ENCODE measurements around the gene FAM184B.

The FAM184B gene

DNA sequence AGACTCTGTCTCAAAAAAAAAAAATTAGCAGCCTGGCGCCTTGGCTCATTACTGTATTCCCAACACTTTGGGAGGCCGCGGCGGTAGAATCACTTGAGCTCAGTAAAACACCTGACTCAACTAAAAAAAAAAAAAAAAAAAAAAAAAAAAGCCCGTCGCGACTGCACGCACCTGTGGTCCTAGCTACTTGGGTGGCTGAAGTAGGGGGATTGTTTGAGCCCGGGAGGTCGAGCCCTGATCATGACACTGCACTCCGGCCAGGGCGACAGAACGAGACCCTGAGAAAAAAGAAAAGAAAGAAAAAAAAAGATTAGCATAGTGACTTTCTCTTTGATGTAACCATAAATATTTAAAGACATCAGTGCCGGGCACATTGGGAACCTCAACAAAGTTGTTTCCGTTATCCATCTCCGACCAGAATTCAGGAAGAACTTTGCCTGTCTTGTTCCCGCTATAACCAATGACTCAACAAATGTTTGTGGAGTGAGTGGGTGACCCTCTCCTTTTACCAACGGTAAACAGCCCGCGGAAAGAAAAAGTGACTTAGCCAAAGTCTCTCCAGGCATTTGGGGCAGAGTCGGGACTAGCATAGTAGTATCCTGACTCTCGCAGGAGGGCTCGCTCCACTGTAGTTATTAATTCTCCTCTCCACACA, 167.5 kb downstream of the FAM184B start:
- peak overlapping the region; percentile 88 for H3K4me3 ChIP-seq (ENCODE audit: low read length)
- no peaks in the 10 kb centered on the region for H3K9me2 ChIP-seq (replicated peaks; ENCODE audit: insufficient read depth, low read length)
- H3K9me3 ChIP-seq (replicated peaks; ENCODE audit: insufficient read depth, low read length), result no peaks in the 10 kb centered on the region
- H3K79me2 ChIP-seq (ENCODE audit: low read length), result peaks cover 45% of the 10 kb centered on the region
- TF ChIP-seq EZH2 (optimal IDR thresholded peaks at IDR 0.05; ENCODE audit: low read depth, low read length) (no peak), EZH2phosphoT487 (IDR thresholded peaks at IDR 0.05; ENCODE audit: low read length) (no peak)
- TF ChIP-seq, protein P1, sequence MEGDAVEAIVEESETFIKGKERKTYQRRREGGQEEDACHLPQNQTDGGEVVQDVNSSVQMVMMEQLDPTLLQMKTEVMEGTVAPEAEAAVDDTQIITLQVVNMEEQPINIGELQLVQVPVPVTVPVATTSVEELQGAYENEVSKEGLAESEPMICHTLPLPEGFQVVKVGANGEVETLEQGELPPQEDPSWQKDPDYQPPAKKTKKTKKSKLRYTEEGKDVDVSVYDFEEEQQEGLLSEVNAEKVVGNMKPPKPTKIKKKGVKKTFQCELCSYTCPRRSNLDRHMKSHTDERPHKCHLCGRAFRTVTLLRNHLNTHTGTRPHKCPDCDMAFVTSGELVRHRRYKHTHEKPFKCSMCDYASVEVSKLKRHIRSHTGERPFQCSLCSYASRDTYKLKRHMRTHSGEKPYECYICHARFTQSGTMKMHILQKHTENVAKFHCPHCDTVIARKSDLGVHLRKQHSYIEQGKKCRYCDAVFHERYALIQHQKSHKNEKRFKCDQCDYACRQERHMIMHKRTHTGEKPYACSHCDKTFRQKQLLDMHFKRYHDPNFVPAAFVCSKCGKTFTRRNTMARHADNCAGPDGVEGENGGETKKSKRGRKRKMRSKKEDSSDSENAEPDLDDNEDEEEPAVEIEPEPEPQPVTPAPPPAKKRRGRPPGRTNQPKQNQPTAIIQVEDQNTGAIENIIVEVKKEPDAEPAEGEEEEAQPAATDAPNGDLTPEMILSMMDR (IDR thresholded peaks at IDR 0.05; ENCODE audit: low read length), result no peak
- peaks cover 5% of the 10 kb centered on the region; the same call in 1 of the 2 replicates for H3F3A ChIP-seq (ENCODE audit: insufficient read depth, low read length)
- H3K9ac ChIP-seq (ENCODE audit: low read length), result peak overlapping the region; percentile 87
- H4K20me1 ChIP-seq (ENCODE audit: insufficient read depth, low read length), result 0 out of 2 replicates have a peak, but pooled peaks cover 4% of the 10 kb centered on the region
- H3K27me3 ChIP-seq (replicated peaks; ENCODE audit: insufficient read depth, low read length), result no peaks in the 10 kb centered on the region
- H3K27ac ChIP-seq (ENCODE audit: low read length), result peak overlapping the region; percentile 44; the same call in 1 of the 2 replicates
- DNase-seq, result peak; percentile 27
- H3K4me1 ChIP-seq (ENCODE audit: low read length), result 0 out of 2 replicates have a peak, but pooled peaks cover 9% of the 10 kb centered on the region
- peak overlapping the region; percentile 55 for H3K4me2 ChIP-seq (ENCODE audit: low read depth, low read length)
- H2AFZ ChIP-seq (ENCODE audit: low read length), result peak overlapping the region; percentile 83
- 0 out of 2 replicates have a peak, but pooled peaks cover under 1% of the 10 kb centered on the region for H3K36me3 ChIP-seq (replicated peaks; ENCODE audit: insufficient read depth, low read length)

GRCh38 chr4:17605236-17605635, 176.2 kb downstream of the FAM184B start:
- no peaks in the 10 kb centered on the region for H3F3A ChIP-seq (ENCODE audit: insufficient read depth, low read length)
- DNase-seq, result no peak
- H2AFZ ChIP-seq (ENCODE audit: low read length), result no peak overlapping the region
- no peak overlapping the region for H3K27ac ChIP-seq (ENCODE audit: low read length)
- no peak overlapping the region for H3K4me2 ChIP-seq (ENCODE audit: low read depth, low read length)
- no peak overlapping the region for H3K9ac ChIP-seq (ENCODE audit: low read length)
- H3K4me3 ChIP-seq (ENCODE audit: low read length), result no peak overlapping the region
- no peaks in the 10 kb centered on the region for H3K79me2 ChIP-seq (ENCODE audit: low read length)
- H3K9me3 ChIP-seq (replicated peaks; ENCODE audit: insufficient read depth, low read length), result no peaks in the 10 kb centered on the region
- no peaks in the 10 kb centered on the region for H3K4me1 ChIP-seq (ENCODE audit: low read length)
- no peaks in the 10 kb centered on the region for H3K27me3 ChIP-seq (replicated peaks; ENCODE audit: insufficient read depth, low read length)
- H3K36me3 ChIP-seq (replicated peaks; ENCODE audit: insufficient read depth, low read length), result no peaks in the 10 kb centered on the region; the same call in 1 of the 2 replicates
- H4K20me1 ChIP-seq (ENCODE audit: insufficient read depth, low read length), result no peaks in the 10 kb centered on the region
- TF ChIP-seq EZH2phosphoT487 (IDR thresholded peaks at IDR 0.05; ENCODE audit: low read length), result no peak
- no peak for TF ChIP-seq EZH2 (optimal IDR thresholded peaks at IDR 0.05; ENCODE audit: low read depth, low read length)
- TF ChIP-seq, protein P1 (IDR thresholded peaks at IDR 0.05; ENCODE audit: low read length), result no peak
- no peaks in the 10 kb centered on the region for H3K9me2 ChIP-seq (replicated peaks; ENCODE audit: insufficient read depth, low read length)

- no peak overlapping the region for H3K27ac ChIP-seq (ENCODE audit: low read length)
These were observed 181.6 kb downstream of the FAM184B start for GRCh38 chr4:17599826-17600225.

More at GRCh38 chr4:17599826-17600225, 181.6 kb downstream of the FAM184B start:
- H3K36me3 ChIP-seq (replicated peaks; ENCODE audit: insufficient read depth, low read length), result peaks cover 7% of the 10 kb centered on the region
- no peaks in the 10 kb centered on the region for H3K4me1 ChIP-seq (ENCODE audit: low read length)
- no peaks in the 10 kb centered on the region for H4K20me1 ChIP-seq (ENCODE audit: insufficient read depth, low read length)
- no peak overlapping the region for H3K4me2 ChIP-seq (ENCODE audit: low read depth, low read length)
- DNase-seq, result no peak
- H3K27me3 ChIP-seq (replicated peaks; ENCODE audit: insufficient read depth, low read length), result no peaks in the 10 kb centered on the region
- no peaks in the 10 kb centered on the region for H3K9me2 ChIP-seq (replicated peaks; ENCODE audit: insufficient read depth, low read length)
- H3K79me2 ChIP-seq (ENCODE audit: low read length), result peaks cover 10% of the 10 kb centered on the region; the same call in 1 of the 2 replicates
- no peaks in the 10 kb centered on the region for H3K9me3 ChIP-seq (replicated peaks; ENCODE audit: insufficient read depth, low read length)
- no peak for TF ChIP-seq EZH2phosphoT487 (IDR thresholded peaks at IDR 0.05; ENCODE audit: low read length)
- TF ChIP-seq, protein P1 (IDR thresholded peaks at IDR 0.05; ENCODE audit: low read length), result no peak
- H3K4me3 ChIP-seq (ENCODE audit: low read length), result no peak overlapping the region
- H3F3A ChIP-seq (ENCODE audit: insufficient read depth, low read length), result no peaks in the 10 kb centered on the region
- no peak overlapping the region for H2AFZ ChIP-seq (ENCODE audit: low read length)
- H3K9ac ChIP-seq (ENCODE audit: low read length), result no peak overlapping the region
